Fibroblast of peridontal ligament (primary cell): ENCODE data around the gene RBM10.

Source experiments
- DNase-seq: peaks from one replicate; pipeline ENCODE4 v3.0.0-alpha.2; 2010; ENCODE audit errors: extremely low read depth

Gene RBM10

DNA sequence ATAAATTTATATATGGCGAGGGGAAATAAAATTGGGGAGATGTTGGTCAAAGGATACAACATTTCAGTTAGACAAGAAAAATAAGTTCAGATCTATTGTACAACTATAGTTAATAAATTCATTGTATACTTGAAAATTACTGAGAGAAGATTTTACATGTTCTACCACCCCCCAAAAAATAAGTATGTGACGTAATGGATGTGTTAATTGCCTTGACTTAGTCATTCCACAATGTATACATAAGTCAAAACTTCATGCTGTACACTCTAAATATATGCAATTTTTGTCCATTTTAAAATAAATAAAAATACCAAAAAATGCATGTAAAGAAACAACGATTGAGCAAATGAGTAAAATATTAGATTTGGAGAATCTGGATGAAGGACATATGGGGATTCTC, 89.6 kb downstream of the RBM10 start:
- DNase-seq, result peak; percentile 35

GRCh38 chrX:47235691-47236103, 90.7 kb downstream of the RBM10 start:
- peak; percentile 81 for DNase-seq
